Smooth muscle cell (in vitro differentiated cells): ENCODE data around the gene BTN3A1. TPM values are rescaled to one million over a fixed set of nuclear protein-coding genes. Genes with fewer than 3 reads are reported as not detected.
"Not testable (repeated sequence)": the region's sequence is repeated elsewhere in the genome, so short reads cannot be mapped to it uniquely, and the experiment has no call there.

Source experiments
- DNase-seq: peaks from one replicate; lab custom pipeline; 2025; ENCODE audit not compliant: unreplicated experiment; lab: John Stamatoyannopoulos, UW
- H2AFZ ChIP-seq: fragments of 200-600 bp; sonication (generic); 2 replicates; pipeline ENCODE4 v1.6.0; 2016; ENCODE audit warnings: antibody characterized with exemption, low read depth, mild to moderate bottlenecking
- H3F3A ChIP-seq: fragments of 200-600 bp; sonication (generic); 2 replicates; pipeline ENCODE4 v1.6.0; 2017; ENCODE audit warnings: antibody characterized with exemption, low read depth
- H3K27ac ChIP-seq: fragments of 200-600 bp; sonication (generic); 2 replicates; pipeline ENCODE4 v1.5.1; 2016; ENCODE audit warnings: low read depth, mild to moderate bottlenecking
- H3K27me3 ChIP-seq: fragments of 200-600 bp; sonication (generic); 2 replicates; pipeline ENCODE4 v1.6.1; 2016; ENCODE audit warnings: low read depth, mild to moderate bottlenecking
- H3K36me3 ChIP-seq: fragments of 200-600 bp; sonication (generic); 2 replicates; pipeline ENCODE4 v1.5.1; 2016; ENCODE audit warnings: low read depth
- H3K4me1 ChIP-seq: fragments of 200-600 bp; sonication (generic); 2 replicates; pipeline ENCODE4 v1.5.1; 2016; ENCODE audit warnings: low read depth
- H3K4me2 ChIP-seq: fragments of 200-600 bp; sonication (generic); 2 replicates; pipeline ENCODE4 v1.6.0; 2016; ENCODE audit warnings: mild to moderate bottlenecking
- H3K4me3 ChIP-seq: fragments of 200-600 bp; sonication (generic); 2 replicates; pipeline ENCODE4 v1.5.1; 2016; ENCODE audit warnings: mild to moderate bottlenecking
- H3K79me2 ChIP-seq: fragments of 200-600 bp; sonication (generic); 2 replicates; pipeline ENCODE4 v1.6.0; 2016; ENCODE audit warnings: low read depth, mild to moderate bottlenecking
- H3K9ac ChIP-seq: fragments of 200-600 bp; sonication (generic); 2 replicates; pipeline ENCODE4 v1.6.0; 2016; ENCODE audit warnings: low read depth
- H3K9me3 ChIP-seq: fragments of 200-600 bp; sonication (generic); replicated peaks from 2 replicates; pipeline ENCODE4 v1.5.1; 2016; ENCODE audit warnings: low read depth
- H4K20me1 ChIP-seq: fragments of 200-600 bp; sonication (generic); 2 replicates; pipeline ENCODE4 v1.6.0; 2016; ENCODE audit warnings: low read depth
- CTCF ChIP-seq: fragments of 200-600 bp; sonication (generic); IDR thresholded peaks from 2 replicates; pipeline ENCODE4 v1.5.1; 2017; ENCODE audit warnings: borderline replicate concordance, mild to moderate bottlenecking, antibody characterized with exemption; ENCODE audit not compliant: insufficient read depth, poor library complexity, severe bottlenecking
- WGBS: methylation state at CpG from one replicate; pipeline ENCODE4 v1.1.7; 2016; ENCODE audit warnings: low lambda C conversion rate; 5-methylcytosine and 5-hydroxymethylcytosine counted together
- polyA plus RNA-seq: library from polyadenylated mRNA; unstranded; fragments of >200 nt; fragmentation: Nextera tagmentation; extraction: Ambion mirVana; gene quantifications from 2 replicates; pipeline ENCODE4 v1.2.1, GENCODE V29; 2016
- total RNA-seq: library from RNA; depleted of rRNA; stranded (reverse); fragments of >200 nt; gene quantifications from 2 replicates; pipeline ENCODE4 v1.2.3, GENCODE V29; 2014

The BTN3A1 gene
- total and polyA plus RNA-seq, 2 experiments from 2014 or later = 13.5 to 19.1 TPM

- no peak for TF ChIP-seq CTCF
- Histone ChIP-seq H3K27ac (peak overlapping the region; percentile 88), H4K20me1 (peaks cover 8% of the 10 kb centered on the region), H3K9ac (peak overlapping the region; percentile 68), H3K4me2 (peak overlapping the region; percentile 79), H3K36me3 (peaks cover 3% of the 10 kb centered on the region), H3K4me1 (peaks cover 9% of the 10 kb centered on the region), H3K27me3 (no peaks in the 10 kb centered on the region), H3K79me2 (peaks cover 41% of the 10 kb centered on the region), H3K4me3 (peak overlapping the region; percentile 74), H3F3A (no peaks in the 10 kb centered on the region), H2AFZ (peak overlapping the region; percentile 94), H3K9me3 (no peaks in the 10 kb centered on the region)
- WGBS = 27% methylated on average over 9 of the region's 9 CpGs
- DNase-seq = no peak
These were observed 55.3 kb downstream of the BTN3A1 start for GRCh38 chr6:26457264-26457805.

GRCh38 chr6:26457806-26458688 is 56.0 kb downstream of the BTN3A1 start, which contains the start of gene BTN2A1:
BTN2A1 (plus strand) TSS chr6:26457955; CDS start chr6:26458637, 682 bp downstream.
- TF ChIP-seq CTCF = no peak
- WGBS = 1% methylated on average over 27 of the region's 31 CpGs
- Histone ChIP-seq H3K4me1 (peaks cover 9% of the 10 kb centered on the region), H3K4me2 (peak within 1 kb of the TSS; percentile 79), H3K27me3 (no peaks in the 10 kb centered on the region), H2AFZ (peak within 1 kb of the TSS; percentile 94), H3K9ac (peak within 1 kb of the TSS; percentile 91), H3K4me3 (peak within 1 kb of the TSS; percentile 74), H3K9me3 (no peaks in the 10 kb centered on the region), H3K27ac (peak within 1 kb of the TSS; percentile 88), H3K79me2 (peaks cover 41% of the 10 kb centered on the region), H3K36me3 (peaks cover 10% of the 10 kb centered on the region), H3F3A (no peaks in the 10 kb centered on the region), H4K20me1 (peaks cover 8% of the 10 kb centered on the region)
- DNase-seq = peak; percentile 22

- peaks cover 41% of the 10 kb centered on the region for H3K79me2 ChIP-seq
These were observed 57.1 kb downstream of the BTN3A1 start for GRCh38 chr6:26459023-26459810.

GRCh38 chr6:26461353-26461752 is 59.3 kb downstream of the BTN3A1 start:
- H3K4me2 ChIP-seq = peak overlapping the region; percentile 37
- H3K9ac ChIP-seq, H3K4me3 ChIP-seq, H3K4me1 ChIP-seq, H3F3A ChIP-seq, DNase-seq, H3K27me3 ChIP-seq, H3K9me3 ChIP-seq, H4K20me1 ChIP-seq, H2AFZ ChIP-seq, H3K27ac ChIP-seq: not testable (repeated sequence)
- H3K36me3 ChIP-seq = peaks cover 26% of the 10 kb centered on the region
- WGBS = 77% methylated on average over 5 of the region's 5 CpGs
- peaks cover 41% of the 10 kb centered on the region for H3K79me2 ChIP-seq

More at GRCh38 chr6:26459023-26459810, 57.1 kb downstream of the BTN3A1 start:
- Histone ChIP-seq H2AFZ (no peak overlapping the region), H3F3A (no peaks in the 10 kb centered on the region), H3K9me3 (no peaks in the 10 kb centered on the region), H3K4me1 (peaks cover 9% of the 10 kb centered on the region), H3K27me3 (no peaks in the 10 kb centered on the region), H4K20me1 (peaks cover 8% of the 10 kb centered on the region), H3K4me3 (peak overlapping the region; percentile 74), H3K36me3 (peaks cover 15% of the 10 kb centered on the region), H3K9ac (no peak overlapping the region), H3K27ac (no peak overlapping the region), H3K4me2 (peak overlapping the region; percentile 79)
- no peak for TF ChIP-seq CTCF
- 92% methylated on average over 16 of the region's 16 CpGs for WGBS
- no peak for DNase-seq
